HCT116 (cell line): Measurements from ENCODE around the gene PHF3. TPM values are rescaled to one million over a fixed set of nuclear protein-coding genes. Genes with fewer than 3 reads are reported as not detected.
A peak's percentile ranks its signal among the peaks of the same experiment; 100 is the strongest.

Experiments
- ATAC-seq: fragments of 200-7000 bp; cut with Tn5 transposase; 2 replicates; pipeline ENCODE4 v1.9.1; 2020; ENCODE audit warnings: mild to moderate bottlenecking, moderate library complexity
- BruUV-seq: library from RNA; stranded (reverse); fragments of 400-500 nt; replicated peaks from 2 replicates; lab custom pipeline; 2021; lab: Mats Ljungman, UMichigan
- CTCF ChIA-PET: fragments of 300-600 bp; sonication (Branson Sonifier 250); formaldehyde crosslinking; loops from one replicate; lab custom pipeline; 2021; ENCODE audit warnings: antibody characterized with exemption; lab: Charles Lee
- POLR2A ChIA-PET: fragments of 300-600, 350-600 bp; sonication (Branson Sonifier 250); formaldehyde crosslinking; loops from one replicate; lab custom pipeline; 2021; ENCODE audit warnings: antibody characterized with exemption; lab: Charles Lee
- RAD21 ChIA-PET, 2 experiments: fragments of 300-600 bp; sonication (Branson Sonifier 250); formaldehyde crosslinking; loops; one replicate each; lab custom pipeline; 2023; ENCODE audit warnings: low total read pairs in 2 of 2; ENCODE audit not compliant: uncharacterized antibody in 2 of 2, unreplicated experiment in 2 of 2, low non-redundant PET in 1 of 2; lab: Charles Lee
- DNase-seq: peaks from one replicate; pipeline ENCODE4 v3.0.0-alpha.2; 2010; ENCODE audit warnings: low read depth, low spot score
- H2AFZ ChIP-seq: fragments of 200-600 bp; shearing (Covaris generic), sonication (generic); 2 replicates; pipeline ENCODE4 v1.6.1; 2017; ENCODE audit warnings: low read depth, mixed run types, mixed read lengths, antibody characterized with exemption, low read length; ENCODE audit not compliant: poor library complexity, severe bottlenecking
- H3K27ac ChIP-seq: 2 replicates; pipeline ENCODE4 v1.5.1; 2012; ENCODE audit warnings: low read depth, low read length
- H3K27me3 ChIP-seq: fragments of 200-600 bp; sonication (generic); 2 replicates; pipeline ENCODE4 v1.6.1; 2016; ENCODE audit warnings: mixed run types, low read length, mixed read lengths; ENCODE audit not compliant: insufficient read depth
- H3K36me3 ChIP-seq, 2 experiments: fragments of 200-500 bp in 1 of 2; fragments of 200-600 bp in 1 of 2; sonication (Bioruptor generic) in 1 of 2; sonication (generic) in 1 of 2; 2 replicates each; pipeline versions ENCODE4 v1.5.1 to v1.6.1; 2014 to 2016; ENCODE audit warnings: low read length in 2 of 2, inconsistent platforms in 1 of 2, mixed read lengths in 1 of 2, mixed run types in 1 of 2; ENCODE audit not compliant: insufficient read depth in 2 of 2, control insufficient read depth in 1 of 2
- H3K4me1 ChIP-seq, 2 experiments: fragments of 200-600 bp in 1 of 2; sonication (generic) in 1 of 2; 2 replicates each; pipeline versions ENCODE4 v1.5.1 to v1.6.1; 2012 to 2017; ENCODE audit warnings: low read length in 2 of 2, inconsistent platforms in 1 of 2, mild to moderate bottlenecking in 1 of 2, mixed read lengths in 1 of 2, mixed run types in 1 of 2, moderate library complexity in 1 of 2; ENCODE audit not compliant: insufficient read depth in 2 of 2, control insufficient read depth in 1 of 2
- H3K4me2 ChIP-seq: fragments of 200-600 bp; sonication (generic); 2 replicates; pipeline ENCODE4 v1.6.1; 2017; ENCODE audit warnings: mixed run types, low read length, mixed read lengths
- H3K4me3 ChIP-seq, 2 experiments: fragments of 200-600 bp in 1 of 2; sonication (generic) in 1 of 2; replicated peaks in 1 of 2; 2 replicates each; pipeline ENCODE4 v1.5.1; 2011 to 2016; ENCODE audit warnings: low read length in 2 of 2, control low read depth in 1 of 2, low read depth in 1 of 2, mild to moderate bottlenecking in 1 of 2, mixed read lengths in 1 of 2, mixed run types in 1 of 2
- H3K79me2 ChIP-seq: fragments of 200-600 bp; sonication (generic); 2 replicates; pipeline ENCODE4 v1.6.1; 2017; ENCODE audit warnings: mild to moderate bottlenecking, mixed run types, low read length, moderate library complexity, mixed read lengths; ENCODE audit not compliant: insufficient read depth
- H3K9ac ChIP-seq: fragments of 200-600 bp; sonication (generic); 2 replicates; pipeline ENCODE4 v1.6.1; 2016; ENCODE audit warnings: low read length, mixed read lengths
- H3K9me2 ChIP-seq: fragments of 200-600 bp; sonication (generic), shearing (Covaris generic); 2 replicates; pipeline ENCODE4 v1.6.1; 2017; ENCODE audit warnings: mixed run types, mild to moderate bottlenecking, moderate library complexity; ENCODE audit not compliant: insufficient read depth
- H3K9me3 ChIP-seq, 2 experiments: fragments of 200-500 bp in 1 of 2; fragments of 200-600 bp in 1 of 2; sonication (Bioruptor generic) in 1 of 2; sonication (generic) in 1 of 2; 2 replicates each; pipeline ENCODE4 v1.6.1; 2014 to 2017; ENCODE audit warnings: low read length in 2 of 2, mixed read lengths in 2 of 2, inconsistent platforms in 1 of 2, low read depth in 1 of 2, mild to moderate bottlenecking in 1 of 2, mixed run types in 1 of 2, moderate library complexity in 1 of 2; ENCODE audit not compliant: control insufficient read depth in 1 of 2, insufficient read depth in 1 of 2
- H4K20me1 ChIP-seq: fragments of 200-600 bp; sonication (generic), shearing (Covaris generic); 2 replicates; pipeline ENCODE4 v1.6.1; 2017; ENCODE audit warnings: mixed run types, mild to moderate bottlenecking, moderate library complexity; ENCODE audit not compliant: insufficient read depth
- CBX3 ChIP-seq: IDR thresholded peaks from 2 replicates; pipeline ENCODE4 v1.6.1; 2012; ENCODE audit warnings: low read depth
- CEBPB ChIP-seq: IDR thresholded peaks from 2 replicates; pipeline ENCODE4 v1.6.1; 2012; ENCODE audit warnings: low read depth
- ELF1 ChIP-seq: IDR thresholded peaks from 2 replicates; pipeline ENCODE4 v1.6.1; 2012; ENCODE audit warnings: low read depth, borderline replicate concordance
- EZH2 ChIP-seq: fragments of 200-600 bp; sonication (generic); IDR thresholded peaks from 2 replicates; pipeline ENCODE4 v1.6.1; 2017; ENCODE audit warnings: antibody characterized with exemption, mixed run types
- EZH2phosphoT487 ChIP-seq: fragments of 200-600 bp; IDR thresholded peaks from 2 replicates; pipeline ENCODE4 v1.6.1; 2018; ENCODE audit warnings: antibody characterized with exemption, borderline replicate concordance
- FOSL1 ChIP-seq: IDR thresholded peaks from 2 replicates; pipeline ENCODE4 v1.6.1; 2012; ENCODE audit warnings: low read depth
- POLR2A ChIP-seq: IDR thresholded peaks from 2 replicates; pipeline ENCODE4 v1.7.0; 2011; ENCODE audit warnings: borderline replicate concordance; ENCODE audit not compliant: insufficient read depth, insufficient read length; ENCODE audit errors: extremely low read depth
- POLR2AphosphoS5 ChIP-seq: IDR thresholded peaks from 2 replicates; pipeline ENCODE4 v1.6.1; 2011; ENCODE audit warnings: mild to moderate bottlenecking, low read depth, low read length, moderate library complexity
- SIN3A ChIP-seq: IDR thresholded peaks from 2 replicates; pipeline ENCODE4 v1.6.1; 2012; ENCODE audit warnings: low read depth
- SP1 ChIP-seq: IDR thresholded peaks from 2 replicates; pipeline ENCODE4 v1.6.1; 2012; ENCODE audit warnings: low read depth
- SRF ChIP-seq: IDR thresholded peaks from 2 replicates; pipeline ENCODE4 v1.6.1; 2012; ENCODE audit warnings: low read depth
- YY1 ChIP-seq: IDR thresholded peaks from 2 replicates; pipeline ENCODE4 v1.6.1; 2011; ENCODE audit warnings: low read length, low read depth, moderate library complexity, mild to moderate bottlenecking; ENCODE audit not compliant: insufficient replicate concordance; ENCODE audit errors: extremely low read depth
- ZFX ChIP-seq: fragments of 450-650 bp; IDR thresholded peaks from 2 replicates; pipeline ENCODE4 v1.6.1; 2017
- intact Hi-C: fragments of 100-400 bp; cut with micrococcal nuclease; formaldehyde crosslinking; loops from 2 replicates; pipeline ENCODE4 v1.10.0; 2022
- total RNA-seq: library from RNA; stranded (reverse); gene quantifications from one replicate; pipeline ENCODE4 v1.2.1, GENCODE V29; 2021; ENCODE audit not compliant: unreplicated experiment
- TF ChIP-seq, protein P1 (sequence below): IDR thresholded peaks from 2 replicates; pipeline ENCODE4 v1.6.1; 2012
- TF ChIP-seq, protein P2 (sequence below): IDR thresholded peaks from 2 replicates; pipeline ENCODE4 v1.6.1; 2012
- TF ChIP-seq, protein P3 (sequence below), 3 experiments: fragments of 200-600 bp in 1 of 3; sonication (generic) in 1 of 3; IDR thresholded peaks in 2 of 3; conservative IDR thresholded peaks in 1 of 3; 2 replicates each; pipeline ENCODE4 v1.5.1; 2012 to 2017; ENCODE audit warnings: low read depth in 2 of 3, low read length in 2 of 3, antibody characterized with exemption in 1 of 3, borderline replicate concordance in 1 of 3, control low read depth in 1 of 3, mild to moderate bottlenecking in 1 of 3, mixed read lengths in 1 of 3, mixed run types in 1 of 3, moderate library complexity in 1 of 3; ENCODE audit not compliant: insufficient read depth in 1 of 3

The PHF3 gene
- total RNA-seq, 1 experiment from 2014 or later = 51.1 TPM

DNA sequence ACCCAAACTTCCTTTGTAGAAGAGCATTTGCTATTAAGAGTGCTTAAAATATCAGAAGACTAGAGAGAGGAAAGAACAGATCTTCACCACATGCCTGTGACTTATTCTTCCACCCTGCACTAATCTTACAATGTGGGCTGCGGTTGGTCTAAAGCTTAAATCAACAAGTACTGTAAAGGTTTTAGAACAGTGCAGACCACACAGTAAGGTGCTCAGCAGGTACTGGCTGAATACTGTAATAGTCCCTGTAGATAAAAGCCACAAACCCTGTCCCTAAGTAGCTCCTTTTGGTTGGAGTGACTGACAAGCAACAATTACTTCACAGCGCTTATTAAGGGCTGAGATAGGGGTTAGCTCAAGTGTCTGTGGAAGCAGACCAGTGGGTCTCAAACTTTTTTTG lies 972 bp upstream of the PHF3 start:
- Histone ChIP-seq H3K4me1 (peaks cover 11 to 17% of the 10 kb centered on the region in 2 experiments; a peak in 3 of 4 replicates), H3K9me3 (no peaks in the 10 kb centered on the region), H3K9me2 (no peaks in the 10 kb centered on the region), H4K20me1 (peaks cover 7% of the 10 kb centered on the region; the same call in 1 of the 2 replicates), H3K27ac (no peak overlapping the region), H3K9ac (no peak overlapping the region), H3K4me2 (peak overlapping the region; percentile 90), H2AFZ (no peak overlapping the region), H3K79me2 (peaks cover 35% of the 10 kb centered on the region), H3K4me3 (0 out of 4 replicates have a peak overlapping the region, but pooled peaks of 1 of the 2 experiments have one; percentile 81), H3K36me3 (no peaks in the 10 kb centered on the region), H3K27me3 (no peaks in the 10 kb centered on the region)
- TF ChIP-seq POLR2AphosphoS5 (no peak), FOSL1 (no peak), YY1 (no peak), EZH2phosphoT487 (no peak), EZH2 (no peak), SRF (no peak), POLR2A (no peak)
- TF ChIP-seq, protein P1, sequence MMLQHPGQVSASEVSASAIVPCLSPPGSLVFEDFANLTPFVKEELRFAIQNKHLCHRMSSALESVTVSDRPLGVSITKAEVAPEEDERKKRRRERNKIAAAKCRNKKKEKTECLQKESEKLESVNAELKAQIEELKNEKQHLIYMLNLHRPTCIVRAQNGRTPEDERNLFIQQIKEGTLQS = no peak
- RAD21 ChIA-PET = no interaction called here
- no peak for ATAC-seq
- POLR2A ChIA-PET = no interaction called here
- no peak for DNase-seq
- CTCF ChIA-PET = interaction anchor here (1.3 to 1.6 kb wide), 2 partner anchors 130 to 168 kb away, joined by 3 to 7 read pairs; no protein-coding TSS in a partner anchor
- BruUV-seq = no TSS peak
- intact Hi-C loops = no loop called here

DNA sequence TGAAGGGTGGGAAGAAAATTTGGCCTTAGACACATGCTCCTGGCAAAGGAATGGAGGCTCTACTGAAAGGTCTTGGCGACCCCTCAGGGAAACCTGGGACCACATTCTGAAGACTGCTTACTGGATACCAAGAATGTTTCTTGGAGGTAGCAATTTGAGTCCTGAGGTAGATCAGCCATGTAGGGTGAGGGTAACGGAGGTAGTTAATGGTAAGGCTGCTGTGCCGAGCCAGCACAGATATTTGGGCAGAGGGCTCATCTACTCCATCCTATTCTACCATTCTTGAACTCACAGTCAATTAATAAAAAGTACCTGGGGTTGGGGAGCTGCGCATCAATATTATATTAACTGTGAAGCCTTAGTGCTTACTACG lies 401 bp upstream of the PHF3 start:
- H3K36me3 ChIP-seq = no peaks in the 10 kb centered on the region
- H3K27me3 ChIP-seq = no peaks in the 10 kb centered on the region
- no peaks in the 10 kb centered on the region for H3K9me3 ChIP-seq
- H3K4me3 ChIP-seq = peak overlapping the region; percentile 81 to 89
- DNase-seq = no peak
- peaks cover 7% of the 10 kb centered on the region; the same call in 1 of the 2 replicates for H4K20me1 ChIP-seq
- H3K4me2 ChIP-seq = peak overlapping the region; percentile 90
- ChIA-PET CTCF (interaction anchor here (1.0 to 1.6 kb wide), 3 partner anchors 129 to 282 kb away, joined by 3 to 7 read pairs (median 3); no protein-coding TSS in a partner anchor), RAD21 (interaction anchor here in 1 of 2 experiments (0.6 kb wide), 1 partner anchor 88 kb away, joined by 3 read pairs; no protein-coding TSS in a partner anchor), POLR2A (interaction anchor here (0.8 to 1.2 kb wide), 2 partner anchors 10 to 62 kb away, joined by 4 read pairs; no protein-coding TSS in a partner anchor)
- intact Hi-C loops = no loop called here
- H3K27ac ChIP-seq = peak overlapping the region; percentile 98; the same call in 1 of the 2 replicates
- peaks cover 40% of the 10 kb centered on the region for H3K79me2 ChIP-seq
- peak overlapping the region; percentile 88 for H3K9ac ChIP-seq
- no peak overlapping the region for H2AFZ ChIP-seq
- peaks cover 11 to 22% of the 10 kb centered on the region in 2 experiments; a peak in 3 of 4 replicates for H3K4me1 ChIP-seq
- peak; percentile 26 for ATAC-seq
- H3K9me2 ChIP-seq = no peaks in the 10 kb centered on the region
- TSS peak; percentile 73 for BruUV-seq
- TF ChIP-seq ELF1 (no peak), CBX3 (no peak), YY1 (no peak), SP1 (no peak), ZFX (no peak), SIN3A (no peak), CEBPB (no peak)
- TF ChIP-seq, protein P2, sequence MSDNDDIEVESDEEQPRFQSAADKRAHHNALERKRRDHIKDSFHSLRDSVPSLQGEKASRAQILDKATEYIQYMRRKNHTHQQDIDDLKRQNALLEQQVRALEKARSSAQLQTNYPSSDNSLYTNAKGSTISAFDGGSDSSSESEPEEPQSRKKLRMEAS = no peak
- TF ChIP-seq, protein P1 = no peak
- TF ChIP-seq, protein P3, sequence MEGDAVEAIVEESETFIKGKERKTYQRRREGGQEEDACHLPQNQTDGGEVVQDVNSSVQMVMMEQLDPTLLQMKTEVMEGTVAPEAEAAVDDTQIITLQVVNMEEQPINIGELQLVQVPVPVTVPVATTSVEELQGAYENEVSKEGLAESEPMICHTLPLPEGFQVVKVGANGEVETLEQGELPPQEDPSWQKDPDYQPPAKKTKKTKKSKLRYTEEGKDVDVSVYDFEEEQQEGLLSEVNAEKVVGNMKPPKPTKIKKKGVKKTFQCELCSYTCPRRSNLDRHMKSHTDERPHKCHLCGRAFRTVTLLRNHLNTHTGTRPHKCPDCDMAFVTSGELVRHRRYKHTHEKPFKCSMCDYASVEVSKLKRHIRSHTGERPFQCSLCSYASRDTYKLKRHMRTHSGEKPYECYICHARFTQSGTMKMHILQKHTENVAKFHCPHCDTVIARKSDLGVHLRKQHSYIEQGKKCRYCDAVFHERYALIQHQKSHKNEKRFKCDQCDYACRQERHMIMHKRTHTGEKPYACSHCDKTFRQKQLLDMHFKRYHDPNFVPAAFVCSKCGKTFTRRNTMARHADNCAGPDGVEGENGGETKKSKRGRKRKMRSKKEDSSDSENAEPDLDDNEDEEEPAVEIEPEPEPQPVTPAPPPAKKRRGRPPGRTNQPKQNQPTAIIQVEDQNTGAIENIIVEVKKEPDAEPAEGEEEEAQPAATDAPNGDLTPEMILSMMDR (IDR thresholded peaks at IDR 0.05 in 2 of 3, conservative IDR thresholded peaks at IDR 0.05 in 1 of 3; ENCODE audit: borderline replicate concordance in 1 of 3, insufficient read depth in 1 of 3, low read depth in 2 of 3, low read length in 2 of 3) = no peak
